ENCODE data around the gene COL24A1. TPM values are rescaled to one million over a fixed set of nuclear protein-coding genes. Genes with fewer than 3 reads are reported as not detected.
"Not testable (repeated sequence)": the region's sequence is repeated elsewhere in the genome, so short reads cannot be mapped to it uniquely, and the experiment has no call there.

The COL24A1 gene
- total RNA-seq, 2 experiments from 2014 or later: not detected

DNA sequence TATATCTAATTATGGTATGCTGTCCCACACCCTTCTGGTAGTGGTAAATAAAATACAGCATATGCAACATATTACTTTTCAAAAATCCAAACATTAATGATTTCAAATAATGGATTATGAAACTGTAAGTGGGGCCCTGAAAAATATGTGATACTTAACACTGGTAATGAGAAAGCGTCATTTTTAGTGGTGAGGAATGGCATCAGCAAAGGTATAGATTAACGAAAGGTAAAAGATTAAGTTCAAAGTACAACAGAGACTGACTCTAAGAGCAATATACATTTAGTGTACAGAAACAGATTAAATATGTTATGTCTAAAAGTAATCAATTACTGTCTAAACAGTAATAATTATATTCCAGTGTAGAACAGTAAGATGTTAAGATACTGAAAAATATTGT lies 194.1 kb downstream of the COL24A1 start:
- ATAC-seq (no peak), DNase-seq (no peak)
- Mint-ChIP-seq H3K4me3 (no peak overlapping the region), H3K27ac (no peak overlapping the region), H3K9me3 (ENCODE audit: low read depth) (no peaks in the 10 kb centered on the region), H3K4me1 (no peaks in the 10 kb centered on the region), H3K36me3 (ENCODE audit: low read depth) (no peaks in the 10 kb centered on the region), H3K27me3 (no peaks in the 10 kb centered on the region)
- intact Hi-C loops (cut with DNase I, micrococcal nuclease): no loop called here
- CTCF ChIA-PET: no interaction called here
- POLR2A ChIA-PET: no interaction called here

DNA sequence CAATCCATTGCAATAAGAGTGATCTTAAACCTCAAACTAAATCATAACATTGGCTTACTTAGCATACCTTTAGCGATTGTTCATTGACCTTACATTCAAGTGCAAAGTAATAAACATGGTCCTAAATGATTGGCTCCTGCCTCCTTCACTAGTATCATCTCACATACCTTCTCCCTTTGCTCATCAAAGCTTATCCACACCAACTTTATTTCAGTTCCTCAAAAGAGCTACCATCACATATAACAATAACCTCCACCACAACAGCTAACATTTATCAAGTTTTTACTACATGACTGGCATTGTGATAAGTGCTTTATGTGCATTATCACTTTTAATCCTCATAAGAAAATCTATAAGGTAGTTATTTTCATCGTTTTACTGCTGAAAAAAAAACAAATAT lies 198.8 kb downstream of the COL24A1 start:
- Mint-ChIP-seq H3K9me3 (ENCODE audit: low read depth) (no peaks in the 10 kb centered on the region), H3K27me3 (no peaks in the 10 kb centered on the region), H3K27ac (no peak overlapping the region), H3K4me1 (no peaks in the 10 kb centered on the region), H3K4me3 (no peak overlapping the region), H3K36me3 (ENCODE audit: low read depth) (no peaks in the 10 kb centered on the region)
- CTCF ChIA-PET: no interaction called here
- DNase-seq (no peak), ATAC-seq (no peak)
- POLR2A ChIA-PET: no interaction called here
- intact Hi-C loops (cut with DNase I, micrococcal nuclease): no loop called here

- POLR2A ChIA-PET; DNase-seq; H3K27ac Mint-ChIP-seq; intact Hi-C loops (cut with DNase I, micrococcal nuclease); H3K9me3 Mint-ChIP-seq (ENCODE audit: low read depth); ATAC-seq; H3K27me3 Mint-ChIP-seq; CTCF ChIA-PET; H3K4me1 Mint-ChIP-seq; H3K36me3 Mint-ChIP-seq (ENCODE audit: low read depth); H3K4me3 Mint-ChIP-seq: not testable (repeated sequence)
Measured at GRCh38 chr1:85955218-85955617, 201.4 kb downstream of the COL24A1 start.

- intact Hi-C loops (cut with DNase I, micrococcal nuclease): no loop called here
- H3K36me3 Mint-ChIP-seq (ENCODE audit: low read depth): no peaks in the 10 kb centered on the region
- no peaks in the 10 kb centered on the region for H3K4me1 Mint-ChIP-seq
- H3K27ac Mint-ChIP-seq: no peak overlapping the region
- no peaks in the 10 kb centered on the region for H3K9me3 Mint-ChIP-seq (ENCODE audit: low read depth)
- no peak overlapping the region for H3K4me3 Mint-ChIP-seq
- peaks cover 2% of the 10 kb centered on the region for H3K27me3 Mint-ChIP-seq
- DNase-seq (no peak), ATAC-seq (no peak)
- CTCF ChIA-PET: no interaction called here
- POLR2A ChIA-PET: no interaction called here
Measured at GRCh38 chr1:85952460-85952859, 204.1 kb downstream of the COL24A1 start.

DNA sequence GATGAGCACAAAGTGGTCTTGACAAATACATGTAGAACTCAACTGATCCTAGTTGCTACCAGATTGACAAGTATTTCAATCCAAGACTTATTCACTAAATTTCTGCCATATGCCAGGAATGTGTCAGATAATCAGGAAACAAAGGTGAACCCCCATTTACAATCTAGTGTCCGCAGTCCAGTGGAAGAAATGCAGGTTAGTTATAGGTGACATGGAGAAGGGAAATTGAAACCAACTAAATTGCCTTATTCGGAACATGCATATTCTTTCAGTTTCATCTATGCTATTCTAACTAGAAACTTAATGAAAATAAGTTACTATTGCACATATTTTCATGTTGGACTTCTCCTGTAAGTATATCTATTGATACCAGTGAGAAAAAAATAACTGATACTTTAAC lies 209.4 kb downstream of the COL24A1 start:
- ATAC-seq (no peak), DNase-seq (no peak)
- ChIA-PET POLR2A (no interaction called here), CTCF (no interaction called here)
- Mint-ChIP-seq H3K9me3 (ENCODE audit: low read depth) (no peaks in the 10 kb centered on the region), H3K4me3 (no peak overlapping the region), H3K27me3 (peaks cover 2% of the 10 kb centered on the region), H3K36me3 (ENCODE audit: low read depth) (no peaks in the 10 kb centered on the region), H3K27ac (no peak overlapping the region), H3K4me1 (no peaks in the 10 kb centered on the region)
- intact Hi-C loops (cut with DNase I, micrococcal nuclease): no loop called here

DNA sequence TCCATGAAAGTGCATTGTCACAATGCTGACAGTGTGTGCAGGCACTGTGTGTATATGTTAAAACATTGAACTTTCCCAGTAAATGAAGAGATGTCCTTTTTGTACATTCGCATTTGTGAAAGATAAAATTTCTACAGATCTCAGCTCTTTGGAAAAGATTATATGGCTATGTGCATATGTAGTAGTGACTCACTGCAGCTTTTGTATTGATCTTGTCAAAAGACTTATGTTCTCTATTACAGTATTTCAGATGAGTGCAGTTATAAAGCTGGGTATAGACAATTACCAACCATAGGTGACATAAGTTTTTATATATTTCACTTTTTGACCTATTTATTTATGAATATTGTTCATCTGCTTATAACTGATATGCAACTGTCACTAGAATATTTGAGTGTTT lies 212.6 kb downstream of the COL24A1 start:
- ChIA-PET CTCF (interaction anchor here (0.6 kb wide), 1 partner anchor 636 kb away, joined by 3 read pairs; no protein-coding TSS in a partner anchor), POLR2A (no interaction called here)
- intact Hi-C loops (cut with DNase I, micrococcal nuclease): no loop called here

DNA sequence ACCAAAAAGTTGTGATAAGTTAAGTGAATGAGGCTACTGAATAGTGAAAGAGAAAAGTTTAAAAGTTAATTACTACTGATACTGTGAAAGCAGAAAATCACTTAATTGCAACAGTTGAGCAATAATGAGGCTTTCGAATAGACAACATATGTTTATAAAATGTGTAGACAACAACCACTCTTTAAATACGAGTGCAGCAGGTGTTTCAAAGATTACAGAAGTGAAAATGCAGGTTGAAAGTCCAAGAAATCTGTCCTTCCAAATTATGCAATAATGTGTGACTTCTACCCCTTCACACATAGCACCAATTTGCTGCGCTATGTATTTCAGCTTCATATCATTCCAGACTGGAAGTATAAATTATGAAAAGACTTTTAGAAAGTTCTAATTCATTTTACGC lies 213.0 kb downstream of the COL24A1 start:
- Mint-ChIP-seq H3K27ac (no peak overlapping the region), H3K27me3 (peaks cover 2% of the 10 kb centered on the region), H3K4me3 (no peak overlapping the region), H3K36me3 (ENCODE audit: low read depth) (no peaks in the 10 kb centered on the region), H3K4me1 (no peaks in the 10 kb centered on the region), H3K9me3 (ENCODE audit: low read depth) (no peaks in the 10 kb centered on the region)
- intact Hi-C loops (cut with DNase I, micrococcal nuclease): no loop called here
- ChIA-PET POLR2A (no interaction called here), CTCF (interaction anchor here (0.6 kb wide), 1 partner anchor 635 kb away, joined by 3 read pairs; no protein-coding TSS in a partner anchor)
- no peak for ATAC-seq
- DNase-seq: no peak

More for the DNA sequence above, 212.6 kb downstream of the COL24A1 start:
- Mint-ChIP-seq H3K4me1 (no peaks in the 10 kb centered on the region), H3K4me3 (no peak overlapping the region), H3K36me3 (ENCODE audit: low read depth) (no peaks in the 10 kb centered on the region), H3K27ac (no peak overlapping the region), H3K9me3 (ENCODE audit: low read depth) (no peaks in the 10 kb centered on the region), H3K27me3 (peaks cover 2% of the 10 kb centered on the region)
- no peak for ATAC-seq
- no peak for DNase-seq

DNA sequence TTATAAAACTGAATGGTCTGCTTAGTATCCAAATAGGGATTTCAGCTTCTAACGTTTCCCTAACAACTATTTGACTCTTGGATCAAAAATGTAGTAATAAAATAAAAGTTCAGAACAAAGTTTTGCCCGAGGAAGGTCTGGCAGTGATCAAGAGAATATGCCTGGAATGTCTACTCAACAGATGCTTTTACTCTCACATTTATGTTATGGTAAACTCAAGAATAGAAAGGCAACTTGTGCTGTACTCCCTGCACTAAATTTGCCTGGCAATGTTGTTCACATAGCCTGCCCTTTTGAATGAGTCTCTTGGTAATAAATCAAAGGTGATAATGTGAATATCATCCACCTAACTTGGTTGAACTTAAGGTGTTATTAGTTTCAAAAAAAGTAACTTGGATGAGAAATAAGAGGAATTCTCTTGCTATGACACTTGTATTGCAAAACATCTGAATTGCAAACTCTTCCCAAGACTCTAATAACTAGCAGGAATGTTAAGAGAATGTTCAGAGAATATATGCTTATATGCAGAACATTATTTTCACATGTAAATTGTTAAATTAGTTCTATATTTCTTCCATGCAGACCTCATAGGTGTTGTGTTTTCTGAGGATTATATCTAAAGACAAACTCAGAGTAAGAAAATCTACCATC lies 215.8 kb downstream of the COL24A1 start:
- Mint-ChIP-seq H3K27me3 (no peaks in the 10 kb centered on the region), H3K27ac (no peak overlapping the region), H3K4me3 (no peak overlapping the region), H3K9me3 (ENCODE audit: low read depth) (no peaks in the 10 kb centered on the region), H3K4me1 (no peaks in the 10 kb centered on the region), H3K36me3 (ENCODE audit: low read depth) (no peaks in the 10 kb centered on the region)
- intact Hi-C loops (cut with DNase I, micrococcal nuclease): no loop called here
- ATAC-seq: no peak
- ChIA-PET POLR2A (no interaction called here), CTCF (no interaction called here)
- no peak for DNase-seq

DNA sequence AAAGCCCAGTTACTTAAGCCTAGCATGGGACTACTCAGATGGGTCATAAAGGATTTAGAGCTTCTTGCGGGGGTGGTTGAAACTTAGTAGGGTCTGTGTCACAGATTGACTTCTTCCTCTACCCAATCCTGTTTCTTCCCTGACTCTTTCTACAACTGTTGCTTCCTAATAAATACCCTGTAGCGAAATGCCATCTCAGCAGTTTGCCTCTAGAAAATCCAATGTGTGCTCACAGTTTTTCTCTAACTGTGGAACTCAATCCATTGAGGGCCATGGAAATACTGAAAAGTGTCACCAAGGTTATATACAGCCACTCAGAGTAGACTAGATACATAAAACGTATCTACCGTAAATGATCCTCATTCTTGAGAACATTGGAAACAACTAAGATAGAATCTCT lies 217.7 kb downstream of the COL24A1 start:
- Mint-ChIP-seq H3K27me3 (no peaks in the 10 kb centered on the region), H3K4me3 (no peak overlapping the region), H3K27ac (no peak overlapping the region), H3K9me3 (ENCODE audit: low read depth) (no peaks in the 10 kb centered on the region), H3K36me3 (ENCODE audit: low read depth) (no peaks in the 10 kb centered on the region), H3K4me1 (no peaks in the 10 kb centered on the region)
- ChIA-PET CTCF (no interaction called here), POLR2A (no interaction called here)
- no peak for ATAC-seq
- no peak for DNase-seq
- intact Hi-C loops (cut with DNase I, micrococcal nuclease): no loop called here

GRCh38 chr1:85936470-85936869 lies 220.1 kb downstream of the COL24A1 start:
- ATAC-seq (no peak), DNase-seq (no peak)
- ChIA-PET POLR2A (no interaction called here), CTCF (no interaction called here)
- H3K4me1 Mint-ChIP-seq: no peaks in the 10 kb centered on the region
- no peaks in the 10 kb centered on the region for H3K27me3 Mint-ChIP-seq
- no peak overlapping the region for H3K4me3 Mint-ChIP-seq
- no peak overlapping the region for H3K27ac Mint-ChIP-seq
- no peaks in the 10 kb centered on the region for H3K9me3 Mint-ChIP-seq (ENCODE audit: low read depth)
- intact Hi-C loops (cut with DNase I, micrococcal nuclease): no loop called here
- no peaks in the 10 kb centered on the region for H3K36me3 Mint-ChIP-seq (ENCODE audit: low read depth)

DNA sequence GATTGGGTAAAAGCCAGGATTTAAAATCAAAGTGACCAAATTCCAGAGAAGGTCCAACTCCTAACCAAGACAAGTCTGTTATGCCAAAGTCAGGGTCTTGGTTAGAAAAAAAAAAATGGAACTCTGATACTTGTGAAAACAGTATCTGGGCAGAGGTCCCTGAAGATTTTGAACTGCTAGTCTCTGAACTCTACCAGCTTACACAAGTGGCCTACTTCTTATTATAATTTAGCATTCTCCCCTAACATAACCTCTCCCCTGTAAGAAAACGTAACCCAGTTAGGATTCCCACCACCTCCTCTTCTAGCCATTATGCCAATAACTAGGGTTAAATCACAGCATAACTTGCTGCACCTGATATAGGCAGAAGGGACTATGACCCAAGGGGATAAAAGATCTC lies 220.5 kb downstream of the COL24A1 start:
- DNase-seq: no peak
- ChIA-PET POLR2A (no interaction called here), CTCF (no interaction called here)
- Mint-ChIP-seq H3K36me3 (ENCODE audit: low read depth) (no peaks in the 10 kb centered on the region), H3K4me3 (no peak overlapping the region), H3K9me3 (ENCODE audit: low read depth) (no peaks in the 10 kb centered on the region), H3K4me1 (no peaks in the 10 kb centered on the region), H3K27ac (no peak overlapping the region), H3K27me3 (no peaks in the 10 kb centered on the region)
- intact Hi-C loops (cut with DNase I, micrococcal nuclease): no loop called here
- ATAC-seq: no peak

GRCh38 chr1:85935234-85935633 lies 221.3 kb downstream of the COL24A1 start:
- POLR2A ChIA-PET: no interaction called here
- H3K36me3 Mint-ChIP-seq (ENCODE audit: low read depth): no peaks in the 10 kb centered on the region
- no peak overlapping the region for H3K4me3 Mint-ChIP-seq
- CTCF ChIA-PET: no interaction called here
- DNase-seq (no peak), ATAC-seq (no peak)
- H3K27me3 Mint-ChIP-seq: no peaks in the 10 kb centered on the region
- no peak overlapping the region for H3K27ac Mint-ChIP-seq
- no peaks in the 10 kb centered on the region for H3K9me3 Mint-ChIP-seq (ENCODE audit: low read depth)
- no peaks in the 10 kb centered on the region for H3K4me1 Mint-ChIP-seq
- intact Hi-C loops (cut with DNase I, micrococcal nuclease): no loop called here

DNA sequence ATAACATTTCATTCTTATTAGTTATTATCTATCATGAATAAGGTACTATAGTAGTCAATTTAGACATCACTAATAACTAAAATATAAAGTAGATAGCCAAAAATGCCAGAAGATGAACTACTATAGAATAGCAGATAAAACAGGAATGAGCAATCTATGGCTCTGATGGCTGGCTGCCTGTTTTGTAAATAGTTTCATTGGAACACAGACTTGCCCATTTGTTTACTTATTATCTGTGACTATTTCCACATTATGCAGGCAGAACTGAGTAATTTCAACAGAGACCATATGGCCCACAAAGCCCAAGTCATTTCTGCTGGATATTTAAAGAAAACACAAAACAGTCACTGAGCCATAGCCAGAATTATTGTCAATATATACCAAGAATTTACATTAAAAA lies 222.1 kb downstream of the COL24A1 start:
- CTCF ChIA-PET: no interaction called here
- no peak overlapping the region for H3K27ac Mint-ChIP-seq
- ATAC-seq: no peak

More for the DNA sequence above, 222.1 kb downstream of the COL24A1 start:
- POLR2A ChIA-PET: no interaction called here
- Mint-ChIP-seq H3K4me1 (no peaks in the 10 kb centered on the region), H3K36me3 (ENCODE audit: low read depth) (no peaks in the 10 kb centered on the region), H3K9me3 (ENCODE audit: low read depth) (no peaks in the 10 kb centered on the region), H3K27me3 (no peaks in the 10 kb centered on the region), H3K4me3 (no peak overlapping the region)
- DNase-seq: no peak
- intact Hi-C loops (cut with DNase I, micrococcal nuclease): no loop called here
